ENCODE data around the gene STAT5B. TPM values are rescaled to one million over a fixed set of nuclear protein-coding genes. Genes with fewer than 3 reads are reported as not detected.

STAT5B gene
- total RNA-seq, 2 donors from 2014 or later, result 31.4 to 49.1 TPM

DNA sequence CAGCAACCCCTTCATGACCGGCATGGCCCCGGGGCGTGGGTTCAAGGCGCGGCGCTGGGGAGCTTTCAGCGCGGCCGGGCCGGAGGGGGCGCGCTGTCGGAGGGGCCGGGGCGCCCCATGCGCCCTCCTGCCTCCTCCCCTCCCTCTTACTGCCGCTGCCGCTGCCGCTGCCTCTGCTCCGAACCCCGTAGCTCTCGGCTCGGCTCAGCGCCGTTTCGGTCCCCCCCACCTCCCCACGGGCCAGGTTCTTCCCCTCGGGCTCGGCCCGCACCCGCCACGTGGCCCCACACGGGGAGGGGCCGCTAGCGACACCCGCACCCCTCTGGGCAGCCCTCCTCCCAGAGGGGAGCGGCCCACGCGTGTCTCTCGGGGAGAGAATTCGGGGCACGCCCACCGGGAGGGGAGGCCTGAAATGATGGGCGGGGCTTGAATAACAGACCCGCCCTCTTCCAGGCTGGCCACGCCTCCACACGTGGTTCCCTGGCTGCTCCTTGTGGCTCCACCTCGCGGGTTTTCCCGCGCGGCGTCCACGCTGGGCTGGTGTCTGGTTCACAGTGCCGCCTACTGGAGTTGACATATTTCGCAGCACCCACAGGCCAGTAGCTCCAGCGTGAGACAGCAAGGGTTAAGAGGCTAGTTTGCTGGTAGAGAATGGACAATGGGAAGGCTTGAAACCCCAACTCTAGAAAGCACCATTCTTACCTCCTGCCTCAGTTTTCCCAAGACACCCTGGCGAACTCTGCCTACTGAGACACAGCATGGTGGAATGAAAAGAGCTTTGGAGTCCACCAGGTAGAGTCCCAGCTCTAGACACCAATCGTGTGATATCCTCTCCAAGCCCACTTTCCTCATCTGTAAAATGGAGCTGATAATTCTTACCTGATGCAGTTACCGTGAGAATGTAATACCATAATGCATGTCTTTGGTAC, 95.0 kb downstream of the STAT5B start, which contains the start of gene KCNH4:
KCNH4 (minus strand) TSS at position 221 of the 929 bp plus-strand sequence; CDS start at position 24, 197 bp downstream.
- H3K27ac ChIP-seq, result no peak within 1 kb of the TSS
- TF ChIP-seq, protein P1, sequence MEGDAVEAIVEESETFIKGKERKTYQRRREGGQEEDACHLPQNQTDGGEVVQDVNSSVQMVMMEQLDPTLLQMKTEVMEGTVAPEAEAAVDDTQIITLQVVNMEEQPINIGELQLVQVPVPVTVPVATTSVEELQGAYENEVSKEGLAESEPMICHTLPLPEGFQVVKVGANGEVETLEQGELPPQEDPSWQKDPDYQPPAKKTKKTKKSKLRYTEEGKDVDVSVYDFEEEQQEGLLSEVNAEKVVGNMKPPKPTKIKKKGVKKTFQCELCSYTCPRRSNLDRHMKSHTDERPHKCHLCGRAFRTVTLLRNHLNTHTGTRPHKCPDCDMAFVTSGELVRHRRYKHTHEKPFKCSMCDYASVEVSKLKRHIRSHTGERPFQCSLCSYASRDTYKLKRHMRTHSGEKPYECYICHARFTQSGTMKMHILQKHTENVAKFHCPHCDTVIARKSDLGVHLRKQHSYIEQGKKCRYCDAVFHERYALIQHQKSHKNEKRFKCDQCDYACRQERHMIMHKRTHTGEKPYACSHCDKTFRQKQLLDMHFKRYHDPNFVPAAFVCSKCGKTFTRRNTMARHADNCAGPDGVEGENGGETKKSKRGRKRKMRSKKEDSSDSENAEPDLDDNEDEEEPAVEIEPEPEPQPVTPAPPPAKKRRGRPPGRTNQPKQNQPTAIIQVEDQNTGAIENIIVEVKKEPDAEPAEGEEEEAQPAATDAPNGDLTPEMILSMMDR (IDR thresholded peaks at IDR 0.05), result peak; percentile 24 to 63
- DNase-seq (ENCODE audit: low spot score), result peak; percentile 82
- H3K4me3 ChIP-seq, result peak within 1 kb of the TSS; percentile 33 to 50
- H3K36me3 ChIP-seq, result no peaks in the 10 kb centered on the region
- no peaks in the 10 kb centered on the region for H3K9me3 ChIP-seq
- peaks cover 0 to 25% of the 10 kb centered on the region in 2 donors for H3K4me1 ChIP-seq
- H3K27me3 ChIP-seq, result peaks cover 10 to 13% of the 10 kb centered on the region in 2 donors

- H3K27me3 ChIP-seq, result peaks cover 10 to 13% of the 10 kb centered on the region in 2 donors
- peaks cover 0 to 25% of the 10 kb centered on the region in 2 donors for H3K4me1 ChIP-seq
- TF ChIP-seq, protein P1 (IDR thresholded peaks at IDR 0.05), result no peak
- H3K36me3 ChIP-seq, result no peaks in the 10 kb centered on the region
- H3K27ac ChIP-seq, result no peak overlapping the region
- no peak for DNase-seq (ENCODE audit: low spot score)
- no peaks in the 10 kb centered on the region for H3K9me3 ChIP-seq
- peak overlapping the region; percentile 33 to 50 for H3K4me3 ChIP-seq
Measured at GRCh38 chr17:42180411-42180921, 95.7 kb downstream of the STAT5B start.

- H3K27ac ChIP-seq, result no peak overlapping the region
- TF ChIP-seq, protein P1 (IDR thresholded peaks at IDR 0.05), result no peak
- peaks cover 10 to 13% of the 10 kb centered on the region in 2 donors for H3K27me3 ChIP-seq
- peaks cover 0 to 25% of the 10 kb centered on the region in 2 donors for H3K4me1 ChIP-seq
- no peak for DNase-seq (ENCODE audit: low spot score)
- peak overlapping the region in 1 of 2 donors; percentile 50 for H3K4me3 ChIP-seq
- no peaks in the 10 kb centered on the region for H3K9me3 ChIP-seq
- no peaks in the 10 kb centered on the region for H3K36me3 ChIP-seq
Measured at GRCh38 chr17:42179911-42180410, 96.2 kb downstream of the STAT5B start.

DNA sequence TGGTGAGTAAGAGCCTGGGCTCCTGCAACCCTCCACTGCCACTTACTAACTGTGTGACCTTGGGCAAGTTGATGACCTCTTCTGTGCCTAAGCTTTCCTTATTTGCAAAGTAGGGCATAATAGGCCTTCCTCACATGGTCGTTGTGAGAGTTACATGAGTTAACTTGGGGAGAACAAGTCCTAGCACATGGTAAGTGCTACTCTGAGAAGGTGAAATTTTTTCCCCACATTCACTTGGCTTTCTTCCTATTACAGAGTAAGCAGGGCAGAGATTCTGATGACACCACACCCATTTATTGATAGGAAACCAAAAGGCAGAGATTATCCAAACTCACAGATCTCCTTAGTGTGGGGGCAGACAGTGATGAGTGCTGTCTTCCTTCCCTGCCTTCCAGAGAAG, 96.9 kb downstream of the STAT5B start:
- peaks cover 0 to 20% of the 10 kb centered on the region in 2 donors for H3K4me1 ChIP-seq
- H3K9me3 ChIP-seq, result no peaks in the 10 kb centered on the region
- H3K36me3 ChIP-seq, result no peaks in the 10 kb centered on the region
- no peak overlapping the region for H3K27ac ChIP-seq
- TF ChIP-seq, protein P1 (IDR thresholded peaks at IDR 0.05), result no peak
- no peak for DNase-seq (ENCODE audit: low spot score)
- no peak overlapping the region for H3K4me3 ChIP-seq
- peaks cover 10 to 13% of the 10 kb centered on the region in 2 donors for H3K27me3 ChIP-seq

DNA sequence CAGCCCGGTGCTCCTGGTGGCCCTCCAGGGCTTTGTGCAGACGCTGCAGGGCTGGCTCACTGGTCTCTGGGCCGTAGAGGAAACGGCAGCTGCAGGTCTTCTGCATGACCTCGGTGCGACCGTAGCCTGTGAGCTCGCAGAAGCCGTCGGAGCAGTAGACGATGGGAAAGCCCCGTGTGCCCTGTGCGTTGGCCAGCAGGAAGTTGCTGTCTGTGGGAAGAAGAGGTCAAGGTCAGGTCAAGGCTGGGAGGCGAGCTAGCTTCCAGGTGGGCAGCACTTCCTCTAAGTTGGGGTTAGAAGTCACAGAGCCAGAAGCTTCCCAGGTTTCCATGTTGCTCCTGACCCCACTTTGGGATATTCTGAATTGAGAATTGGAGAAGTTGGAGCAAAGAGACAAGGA, 97.4 kb downstream of the STAT5B start:
- no peak overlapping the region for H3K27ac ChIP-seq
- peaks cover 0 to 17% of the 10 kb centered on the region in 2 donors for H3K4me1 ChIP-seq
- DNase-seq (ENCODE audit: low spot score), result no peak
- H3K36me3 ChIP-seq, result no peaks in the 10 kb centered on the region
- TF ChIP-seq, protein P1 (IDR thresholded peaks at IDR 0.05), result no peak
- H3K4me3 ChIP-seq, result no peak overlapping the region
- H3K9me3 ChIP-seq, result no peaks in the 10 kb centered on the region
- peaks cover 10 to 13% of the 10 kb centered on the region in 2 donors for H3K27me3 ChIP-seq

All from right atrium auricular region (tissue), 2 donors.